ENCODE data around the gene LATS1. TPM values are rescaled to one million over a fixed set of nuclear protein-coding genes. Genes with fewer than 3 reads are reported as not detected.

The LATS1 gene
- total RNA-seq, 1 experiment from 2014 or later, result 15.4 TPM

- no peak overlapping the region for H3K4me2 ChIP-seq
Measured at GRCh38 chr6:149696901-149697300, 21.0 kb downstream of the LATS1 start.

GRCh38 chr6:149694921-149695320, 23.0 kb downstream of the LATS1 start:
- H3K4me1 ChIP-seq (replicated peaks; ENCODE audit: insufficient read depth), result no peaks in the 10 kb centered on the region
- H3K4me3 ChIP-seq, result no peak overlapping the region
- no peak overlapping the region for H3K27ac ChIP-seq
- H3K27me3 ChIP-seq (ENCODE audit: insufficient read depth, low read depth), result no peaks in the 10 kb centered on the region
- peaks cover 7% of the 10 kb centered on the region for H4K20me1 ChIP-seq (ENCODE audit: insufficient read depth)
- intact Hi-C loops (cut with micrococcal nuclease; ENCODE audit: unreplicated experiment), result no loop called here
- H3K4me2 ChIP-seq, result no peak overlapping the region
- TF ChIP-seq EZH2 (IDR thresholded peaks at IDR 0.05; ENCODE audit: low read depth) (no peak), CTCF (conservative IDR thresholded peaks at IDR 0.05) (no peak)
- peaks cover 2% of the 10 kb centered on the region for H3K36me3 ChIP-seq (ENCODE audit: low read depth)
- H3K9me2 ChIP-seq (ENCODE audit: insufficient read depth), result no peaks in the 10 kb centered on the region
- no peaks in the 10 kb centered on the region for H3K9me3 ChIP-seq (ENCODE audit: insufficient read depth, low read depth)
- no peak overlapping the region for H2AFZ ChIP-seq
- BruUV-seq (replicated peaks), result no TSS peak
- H3F3A ChIP-seq (ENCODE audit: insufficient read depth, low read depth), result 0 out of 2 replicates have a peak, but pooled peaks cover 7% of the 10 kb centered on the region
- ChIA-PET CTCF (no interaction called here), POLR2A (ENCODE audit: unreplicated experiment) (no interaction called here)
- no peak for DNase-seq
- peaks cover 20% of the 10 kb centered on the region for H3K79me2 ChIP-seq (ENCODE audit: low read depth)

More at GRCh38 chr6:149696901-149697300, 21.0 kb downstream of the LATS1 start:
- ChIA-PET CTCF (no interaction called here), POLR2A (ENCODE audit: unreplicated experiment) (no interaction called here)
- Histone ChIP-seq H3K27ac (no peak overlapping the region), H3F3A (ENCODE audit: insufficient read depth, low read depth) (0 out of 2 replicates have a peak, but pooled peaks cover 7% of the 10 kb centered on the region), H3K9me2 (ENCODE audit: insufficient read depth) (no peaks in the 10 kb centered on the region), H3K4me1 (replicated peaks; ENCODE audit: insufficient read depth) (no peaks in the 10 kb centered on the region), H2AFZ (no peak overlapping the region), H3K4me3 (no peak overlapping the region), H3K9me3 (ENCODE audit: insufficient read depth, low read depth) (no peaks in the 10 kb centered on the region), H4K20me1 (ENCODE audit: insufficient read depth) (peaks cover 11% of the 10 kb centered on the region), H3K27me3 (ENCODE audit: insufficient read depth, low read depth) (no peaks in the 10 kb centered on the region), H3K79me2 (ENCODE audit: low read depth) (peaks cover 25% of the 10 kb centered on the region), H3K36me3 (ENCODE audit: low read depth) (peaks cover 5% of the 10 kb centered on the region)
- BruUV-seq (replicated peaks), result no TSS peak
- no peak for TF ChIP-seq CTCF (conservative IDR thresholded peaks at IDR 0.05)
- TF ChIP-seq EZH2 (IDR thresholded peaks at IDR 0.05; ENCODE audit: low read depth), result no peak
- no peak for DNase-seq
- intact Hi-C loops (cut with micrococcal nuclease; ENCODE audit: unreplicated experiment), result no loop called here

GRCh38 chr6:149691201-149691600, 26.7 kb downstream of the LATS1 start:
- H3K9me3 ChIP-seq (ENCODE audit: insufficient read depth, low read depth), result no peaks in the 10 kb centered on the region
- H2AFZ ChIP-seq, result no peak overlapping the region
- H4K20me1 ChIP-seq (ENCODE audit: insufficient read depth), result peaks cover 2% of the 10 kb centered on the region; the same call in 1 of the 2 replicates
- CTCF ChIA-PET, result no interaction called here
- no peak overlapping the region for H3K4me3 ChIP-seq
- H3K4me2 ChIP-seq, result no peak overlapping the region
- H3K79me2 ChIP-seq (ENCODE audit: low read depth), result no peaks in the 10 kb centered on the region; the same call in 1 of the 2 replicates
- DNase-seq, result no peak
- intact Hi-C loops (cut with micrococcal nuclease; ENCODE audit: unreplicated experiment), result no loop called here
- BruUV-seq (replicated peaks), result no TSS peak
- peaks cover 2% of the 10 kb centered on the region; the same call in 1 of the 2 replicates for H3K36me3 ChIP-seq (ENCODE audit: low read depth)
- H3K27me3 ChIP-seq (ENCODE audit: insufficient read depth, low read depth), result no peaks in the 10 kb centered on the region
- POLR2A ChIA-PET (ENCODE audit: unreplicated experiment), result no interaction called here
- no peak for TF ChIP-seq EZH2 (IDR thresholded peaks at IDR 0.05; ENCODE audit: low read depth)
- no peak for TF ChIP-seq CTCF (conservative IDR thresholded peaks at IDR 0.05)
- peaks cover 5% of the 10 kb centered on the region; the same call in 1 of the 2 replicates for H3F3A ChIP-seq (ENCODE audit: insufficient read depth, low read depth)
- H3K9me2 ChIP-seq (ENCODE audit: insufficient read depth), result no peaks in the 10 kb centered on the region
- H3K4me1 ChIP-seq (replicated peaks; ENCODE audit: insufficient read depth), result no peaks in the 10 kb centered on the region
- H3K27ac ChIP-seq, result no peak overlapping the region
